Measurements from ENCODE around the gene PXMP2.

PXMP2 gene

DNA sequence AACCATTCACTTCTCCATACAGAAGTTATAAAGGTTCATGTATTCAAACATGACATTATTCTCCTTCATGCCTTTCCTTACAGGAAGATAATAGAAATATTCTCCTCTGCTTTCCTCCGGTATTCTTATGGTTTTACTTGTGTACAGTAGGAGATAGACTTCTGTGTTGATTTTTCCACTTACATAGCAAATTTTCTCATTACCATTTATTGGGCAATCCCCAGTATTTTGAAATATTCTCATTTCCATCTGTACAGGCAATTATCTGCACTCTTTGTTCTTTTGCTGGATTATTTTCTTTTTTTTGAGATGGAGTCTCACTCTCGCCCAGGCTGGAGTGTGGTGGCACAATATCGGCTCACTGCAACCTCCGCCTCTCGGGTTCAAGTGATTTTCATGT, 11.0 kb downstream of the PXMP2 start:
- TF ChIP-seq, protein P1, sequence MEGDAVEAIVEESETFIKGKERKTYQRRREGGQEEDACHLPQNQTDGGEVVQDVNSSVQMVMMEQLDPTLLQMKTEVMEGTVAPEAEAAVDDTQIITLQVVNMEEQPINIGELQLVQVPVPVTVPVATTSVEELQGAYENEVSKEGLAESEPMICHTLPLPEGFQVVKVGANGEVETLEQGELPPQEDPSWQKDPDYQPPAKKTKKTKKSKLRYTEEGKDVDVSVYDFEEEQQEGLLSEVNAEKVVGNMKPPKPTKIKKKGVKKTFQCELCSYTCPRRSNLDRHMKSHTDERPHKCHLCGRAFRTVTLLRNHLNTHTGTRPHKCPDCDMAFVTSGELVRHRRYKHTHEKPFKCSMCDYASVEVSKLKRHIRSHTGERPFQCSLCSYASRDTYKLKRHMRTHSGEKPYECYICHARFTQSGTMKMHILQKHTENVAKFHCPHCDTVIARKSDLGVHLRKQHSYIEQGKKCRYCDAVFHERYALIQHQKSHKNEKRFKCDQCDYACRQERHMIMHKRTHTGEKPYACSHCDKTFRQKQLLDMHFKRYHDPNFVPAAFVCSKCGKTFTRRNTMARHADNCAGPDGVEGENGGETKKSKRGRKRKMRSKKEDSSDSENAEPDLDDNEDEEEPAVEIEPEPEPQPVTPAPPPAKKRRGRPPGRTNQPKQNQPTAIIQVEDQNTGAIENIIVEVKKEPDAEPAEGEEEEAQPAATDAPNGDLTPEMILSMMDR (conservative IDR thresholded peaks at IDR 0.05; ENCODE audit: low read depth, low read length), result no peak
- H3K4me3 ChIP-seq (ENCODE audit: low read depth, low read length), result no peak overlapping the region
- DNase-seq (ENCODE audit: low read depth), result peak; percentile 20

DNA sequence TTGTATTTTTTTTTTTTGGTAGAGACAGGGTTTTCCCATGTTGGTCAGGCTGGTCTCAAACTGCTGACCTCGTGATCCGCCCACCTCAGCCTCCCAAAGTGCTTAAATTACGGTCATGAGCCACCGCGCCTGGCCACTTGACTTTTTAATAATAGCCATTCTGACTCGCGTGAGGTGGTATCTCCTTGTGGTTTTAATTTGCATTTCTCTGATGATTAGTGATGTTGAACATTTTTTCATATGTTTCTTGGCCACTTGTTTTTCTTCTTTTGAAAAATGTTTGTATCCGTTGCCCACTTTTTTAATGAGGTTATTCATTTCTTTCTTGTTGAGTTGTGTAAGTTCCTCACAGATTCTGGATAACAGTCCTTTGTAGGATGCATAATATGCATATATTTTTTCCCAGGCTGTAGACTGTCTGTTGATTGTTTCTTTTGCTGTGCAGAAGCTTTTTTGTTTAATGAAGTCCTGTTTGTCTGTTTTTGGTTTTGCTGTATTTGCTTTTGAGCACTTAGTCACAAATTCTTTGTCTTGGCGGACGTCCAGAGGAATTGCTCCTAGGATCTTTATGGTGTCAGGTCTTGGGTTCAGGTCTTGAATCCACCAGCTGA, 12.9 kb downstream of the PXMP2 start:
- TF ChIP-seq, protein P1 (conservative IDR thresholded peaks at IDR 0.05; ENCODE audit: low read depth, low read length), result no peak
- DNase-seq (ENCODE audit: low read depth), result peak; percentile 67
- H3K4me3 ChIP-seq (ENCODE audit: low read depth, low read length), result no peak overlapping the region

DNA sequence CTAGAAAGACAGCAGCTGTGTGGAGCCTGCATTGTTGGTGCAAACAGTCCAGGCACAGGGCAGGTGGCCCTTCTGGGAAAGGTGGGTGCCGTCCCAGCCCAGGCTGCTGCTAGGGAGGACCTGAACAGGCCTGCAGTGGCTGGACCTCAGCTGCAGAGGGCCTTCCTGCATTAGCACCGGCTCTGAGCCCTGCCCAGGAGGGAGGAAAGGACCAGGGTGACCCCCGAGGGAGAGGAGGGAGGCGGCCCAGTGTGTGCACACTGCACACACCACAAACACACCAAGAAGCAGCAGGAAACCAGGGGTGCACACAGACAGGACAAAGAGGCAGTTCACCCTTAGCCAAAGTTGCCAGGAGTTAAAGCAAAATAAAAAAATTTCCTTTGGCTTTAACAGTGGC, 15.3 kb downstream of the PXMP2 start:
- DNase-seq (ENCODE audit: low read depth), result no peak
- TF ChIP-seq, protein P1 (conservative IDR thresholded peaks at IDR 0.05; ENCODE audit: low read depth, low read length), result peak; percentile 10

DNA sequence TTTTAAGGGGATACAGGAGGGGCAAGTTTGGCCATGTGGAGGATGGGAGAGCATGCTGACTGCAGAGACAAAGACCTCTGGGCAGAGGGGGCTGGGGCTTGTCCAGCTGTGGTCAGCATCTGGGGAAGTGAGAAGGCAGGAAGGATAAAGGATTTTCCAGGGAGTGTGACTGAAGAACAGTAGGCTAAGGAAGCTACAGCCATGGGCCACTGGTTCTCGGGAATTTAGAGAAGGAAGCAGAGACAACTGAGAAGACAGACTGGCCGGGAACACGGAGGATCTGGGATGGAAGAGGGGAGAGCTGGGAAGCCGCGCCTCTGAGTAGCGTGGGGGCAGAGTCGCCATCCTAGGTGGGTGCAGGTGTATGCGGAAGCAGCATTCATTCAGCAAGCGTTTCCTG, 16.3 kb downstream of the PXMP2 start:
- TF ChIP-seq, protein P1 (conservative IDR thresholded peaks at IDR 0.05; ENCODE audit: low read depth, low read length), result no peak
- no peak for DNase-seq (ENCODE audit: low read depth)

More for the DNA sequence above, 15.3 kb downstream of the PXMP2 start:
- H3K4me3 ChIP-seq (ENCODE audit: low read depth, low read length), result no peak overlapping the region

DNA sequence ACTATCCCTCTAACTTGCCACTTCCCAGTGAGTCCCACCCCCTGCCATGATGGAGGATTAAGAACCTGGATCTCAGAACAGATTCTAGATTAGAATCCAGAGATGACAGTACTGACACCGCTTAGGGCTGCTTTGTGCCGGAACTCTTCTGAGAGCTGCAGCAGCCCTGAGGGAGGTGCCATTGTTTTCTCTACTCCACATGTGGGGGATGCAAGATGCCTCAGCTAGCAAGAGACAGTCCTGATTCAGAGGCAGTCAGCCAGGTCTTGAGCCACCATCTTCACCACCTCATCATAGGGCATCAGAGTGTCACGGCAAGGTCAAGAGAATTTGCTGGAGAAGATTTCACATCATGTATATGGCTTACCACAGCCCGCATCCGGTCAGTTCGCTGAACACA, 19.9 kb downstream of the PXMP2 start:
- no peak overlapping the region for H3K4me3 ChIP-seq (ENCODE audit: low read depth, low read length)
- DNase-seq (ENCODE audit: low read depth), result no peak
- TF ChIP-seq, protein P1 (conservative IDR thresholded peaks at IDR 0.05; ENCODE audit: low read depth, low read length), result no peak

More for the DNA sequence above, 16.3 kb downstream of the PXMP2 start:
- no peak overlapping the region for H3K4me3 ChIP-seq (ENCODE audit: low read depth, low read length)

DNA sequence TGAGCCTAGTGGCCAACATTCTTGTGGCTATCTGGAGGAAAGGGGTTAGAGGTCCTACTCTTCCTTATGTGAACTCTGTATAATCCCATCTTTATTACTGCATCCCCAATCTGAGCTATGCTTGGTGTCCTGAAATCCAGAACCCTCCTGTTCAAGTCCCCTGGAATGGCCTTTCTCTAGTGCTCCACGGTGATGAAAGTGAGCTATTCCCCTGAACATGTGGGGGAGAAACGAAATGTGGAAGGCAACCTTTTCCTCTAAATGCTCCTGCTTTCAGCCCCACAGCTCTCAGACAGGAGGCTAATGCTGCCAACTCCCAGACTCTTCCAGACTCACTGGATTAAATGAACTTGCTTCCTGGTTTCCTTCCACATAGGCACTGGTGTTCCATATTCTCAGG, 20.8 kb downstream of the PXMP2 start:
- TF ChIP-seq, protein P1 (conservative IDR thresholded peaks at IDR 0.05; ENCODE audit: low read depth, low read length), result no peak
- DNase-seq (ENCODE audit: low read depth), result no peak
- H3K4me3 ChIP-seq (ENCODE audit: low read depth, low read length), result no peak overlapping the region

DNA sequence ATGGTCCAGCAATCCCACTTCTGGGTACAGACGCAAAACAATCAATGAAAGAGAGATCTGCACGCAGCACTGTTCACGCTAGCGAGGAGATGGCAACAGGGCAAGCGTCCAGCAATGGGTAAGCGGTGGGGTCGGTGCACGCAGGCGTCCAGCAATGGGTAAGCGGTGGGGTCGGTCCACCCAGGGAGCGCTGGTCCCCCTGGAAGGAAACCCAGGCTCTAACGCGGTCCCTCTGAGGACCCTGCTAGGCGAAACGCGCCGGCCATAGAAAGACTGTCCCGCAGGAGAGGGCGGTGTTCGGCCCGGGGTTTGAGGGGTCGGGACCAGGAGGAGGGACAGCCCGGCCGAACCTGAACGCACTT, 22.6 kb downstream of the PXMP2 start:
- DNase-seq (ENCODE audit: low read depth), result no peak
- H3K4me3 ChIP-seq (ENCODE audit: low read depth, low read length), result peak overlapping the region; percentile 87
- TF ChIP-seq, protein P1 (conservative IDR thresholded peaks at IDR 0.05; ENCODE audit: low read depth, low read length), result no peak

Data from choroid plexus epithelial cell (primary cell).